ENCODE data around the gene ARFGAP3. TPM values are rescaled to one million over a fixed set of nuclear protein-coding genes. Genes with fewer than 3 reads are reported as not detected.

Gene ARFGAP3
- total RNA-seq, 2 donors from 2014 or later: 52.9 to 68.9 TPM

- no peaks in the 10 kb centered on the region for H3K36me3 ChIP-seq
- peaks cover 17 to 23% of the 10 kb centered on the region in 2 donors for H3K4me1 ChIP-seq (ENCODE audit: control insufficient read depth in 1 of 2, low read depth in 2 of 2)
- peak overlapping the region; percentile 78 for H3K4me3 ChIP-seq
- H3K27ac ChIP-seq: peak overlapping the region; percentile 83 to 97
- ATAC-seq (ENCODE audit: insufficient number of reproducible peaks, low FRiP score, low read depth): no peak
- no peaks in the 10 kb centered on the region for H3K9me3 ChIP-seq
- no peak for DNase-seq (ENCODE audit: low spot score)
- TF ChIP-seq CTCF (IDR thresholded peaks at IDR 0.05): no peak
- no peaks in the 10 kb centered on the region for H3K27me3 ChIP-seq (replicated peaks; ENCODE audit: insufficient read depth)
These were observed 1.9 kb downstream of the ARFGAP3 start for GRCh38 chr22:42855211-42855610.

GRCh38 chr22:42848941-42849550 is 8.0 kb downstream of the ARFGAP3 start:
- Histone ChIP-seq H3K9me3 (no peaks in the 10 kb centered on the region), H3K4me3 (no peak overlapping the region), H3K27me3 (replicated peaks; ENCODE audit: insufficient read depth) (no peaks in the 10 kb centered on the region), H3K27ac (no peak overlapping the region), H3K4me1 (ENCODE audit: control insufficient read depth in 1 of 2, low read depth in 2 of 2) (peaks cover 0 to 12% of the 10 kb centered on the region in 2 donors), H3K36me3 (peaks cover 9% of the 10 kb centered on the region)
- TF ChIP-seq CTCF (IDR thresholded peaks at IDR 0.05): no peak
- DNase-seq (ENCODE audit: low spot score) (no peak), ATAC-seq (ENCODE audit: insufficient number of reproducible peaks, low FRiP score, low read depth) (no peak)

GRCh38 chr22:42847110-42847509 is 10.0 kb downstream of the ARFGAP3 start:
- peaks cover 15% of the 10 kb centered on the region for H3K36me3 ChIP-seq
- ATAC-seq (ENCODE audit: insufficient number of reproducible peaks, low FRiP score, low read depth): no peak
- TF ChIP-seq CTCF (IDR thresholded peaks at IDR 0.05): no peak

GRCh38 chr22:42844756-42845155 is 12.3 kb downstream of the ARFGAP3 start:
- Histone ChIP-seq H3K4me3 (no peak overlapping the region), H3K27me3 (replicated peaks; ENCODE audit: insufficient read depth) (no peaks in the 10 kb centered on the region), H3K9me3 (no peaks in the 10 kb centered on the region), H3K36me3 (peaks cover 18% of the 10 kb centered on the region), H3K27ac (no peak overlapping the region), H3K4me1 (ENCODE audit: control insufficient read depth in 1 of 2, low read depth in 2 of 2) (peaks cover 0 to 12% of the 10 kb centered on the region in 2 donors)
- TF ChIP-seq CTCF (IDR thresholded peaks at IDR 0.05): no peak
- no peak for ATAC-seq (ENCODE audit: insufficient number of reproducible peaks, low FRiP score, low read depth)
- no peak for DNase-seq (ENCODE audit: low spot score)

More at GRCh38 chr22:42847110-42847509, 10.0 kb downstream of the ARFGAP3 start:
- DNase-seq (ENCODE audit: low spot score): no peak
- Histone ChIP-seq H3K4me3 (no peak overlapping the region), H3K27ac (no peak overlapping the region), H3K4me1 (ENCODE audit: control insufficient read depth in 1 of 2, low read depth in 2 of 2) (peaks cover 0 to 12% of the 10 kb centered on the region in 2 donors), H3K9me3 (no peaks in the 10 kb centered on the region), H3K27me3 (replicated peaks; ENCODE audit: insufficient read depth) (no peaks in the 10 kb centered on the region)

GRCh38 chr22:42842658-42843370 is 14.3 kb downstream of the ARFGAP3 start:
- H3K27ac ChIP-seq: no peak overlapping the region
- H3K27me3 ChIP-seq (replicated peaks; ENCODE audit: insufficient read depth): no peaks in the 10 kb centered on the region
- TF ChIP-seq CTCF (IDR thresholded peaks at IDR 0.05): no peak
- H3K36me3 ChIP-seq: peaks cover 23% of the 10 kb centered on the region
- H3K4me1 ChIP-seq (ENCODE audit: control insufficient read depth in 1 of 2, low read depth in 2 of 2): peaks cover 0 to 4% of the 10 kb centered on the region in 2 donors
- no peaks in the 10 kb centered on the region for H3K9me3 ChIP-seq
- H3K4me3 ChIP-seq: no peak overlapping the region
- DNase-seq (ENCODE audit: low spot score) (no peak), ATAC-seq (ENCODE audit: insufficient number of reproducible peaks, low FRiP score, low read depth) (no peak)
